K562 (cell line): Measurements from ENCODE around the gene PPFIA3. TPM values are rescaled to one million over a fixed set of nuclear protein-coding genes. Genes with fewer than 3 reads are reported as not detected.
A peak's percentile ranks its signal among the peaks of the same experiment; 100 is the strongest.

Experiments used
- ELK1 ChIP-seq: sonication (generic); formaldehyde crosslinking; IDR thresholded peaks from 2 replicates; pipeline ENCODE4 v1.8.1; 2022; ENCODE audit warnings: missing genetic modification reagents
- ETS1 ChIP-seq: conservative IDR thresholded peaks from 2 replicates; pipeline ENCODE4 v1.6.1; 2011; ENCODE audit warnings: low read depth, mild to moderate bottlenecking, low read length; ENCODE audit not compliant: control insufficient read depth
- JUND ChIP-seq, 2 experiments: IDR thresholded peaks; 2 replicates in 1 of 2; 3 replicates in 1 of 2; pipeline ENCODE4 v1.6.1; 2011; ENCODE audit warnings: borderline replicate concordance in 2 of 2, low read depth in 2 of 2, low read length in 2 of 2, improper control_type of control experiment in 1 of 2, missing biosample characterization in 1 of 2, missing genetic modification characterization in 1 of 2, missing genetic modification reagents in 1 of 2
- MYC ChIP-seq, 2 experiments: fragments of 250-450 bp in 1 of 2; sonication (Bioruptor Pico) in 1 of 2; IDR thresholded peaks; 2 replicates each; pipeline versions ENCODE4 v1.5.1 to v1.6.1; 2012 to 2021; ENCODE audit warnings: low read depth in 2 of 2, borderline replicate concordance in 1 of 2, improper control_type of control experiment in 1 of 2, low read length in 1 of 2, mild to moderate bottlenecking in 1 of 2, moderate library complexity in 1 of 2
- NR4A1 ChIP-seq, 2 experiments: fragments of 250-450 bp in 1 of 2; fragments of 450-650 bp in 1 of 2; sonication (Bioruptor Pico) in 1 of 2; IDR thresholded peaks; 2 replicates each; pipeline versions ENCODE4 v1.4.0 to v1.6.1; 2016 to 2020; ENCODE audit warnings: mild to moderate bottlenecking in 2 of 2, missing compliant biosample characterization in 1 of 2, missing genetic modification characterization in 1 of 2, moderate library complexity in 1 of 2
- PATZ1 ChIP-seq: fragments of 250-450 bp; sonication (Bioruptor Pico); IDR thresholded peaks from 2 replicates; pipeline ENCODE4 v1.5.0; 2020; ENCODE audit warnings: mild to moderate bottlenecking, borderline replicate concordance
- POLR2AphosphoS2 ChIP-seq: IDR thresholded peaks from 2 replicates; pipeline ENCODE4 v1.6.1; 2012; ENCODE audit warnings: low read length, improper control_type of control experiment
- PPARD ChIP-seq: fragments of 250-450 bp; sonication (Bioruptor Pico); IDR thresholded peaks from 2 replicates; pipeline ENCODE4 v1.8.0; 2022; ENCODE audit warnings: inconsistent platforms, mild to moderate bottlenecking, moderate library complexity
- RAD21 ChIP-seq, 2 experiments: fragments of 250-450 bp in 1 of 2; fragments of 450-650 bp in 1 of 2; sonication (Bioruptor Pico) in 1 of 2; formaldehyde crosslinking in 1 of 2; IDR thresholded peaks in 1 of 2; conservative IDR thresholded peaks in 1 of 2; 2 replicates each; pipeline versions ENCODE4 v1.4.0 to v1.8.0; 2020 to 2022; ENCODE audit warnings: mild to moderate bottlenecking in 2 of 2, moderate library complexity in 1 of 2
- RBBP5 ChIP-seq: fragments of 200-600 bp; sonication (generic); IDR thresholded peaks from 2 replicates; pipeline ENCODE4 v1.6.1; 2012; ENCODE audit warnings: borderline replicate concordance, mild to moderate bottlenecking, low read length, control low read depth, inconsistent platforms; ENCODE audit not compliant: insufficient read depth, poor library complexity, severe bottlenecking
- SNIP1 ChIP-seq: fragments of 450-650 bp; IDR thresholded peaks from 2 replicates; pipeline ENCODE4 v1.7.1; 2017; ENCODE audit warnings: low read depth, mild to moderate bottlenecking
- TAF7 ChIP-seq: fragments of 450-650 bp; IDR thresholded peaks from 2 replicates; pipeline ENCODE4 v1.6.1; 2016; ENCODE audit warnings: missing genetic modification characterization, missing compliant biosample characterization
- TRIM25 ChIP-seq: fragments of 450-650 bp; IDR thresholded peaks from 2 replicates; pipeline ENCODE4 v1.7.0; 2016; ENCODE audit warnings: borderline replicate concordance
- YBX1 ChIP-seq: fragments of 450-650 bp; IDR thresholded peaks from 2 replicates; pipeline ENCODE4 v1.7.1; 2016; ENCODE audit warnings: mild to moderate bottlenecking
- ZNF282 ChIP-seq: sonication (generic); formaldehyde crosslinking; IDR thresholded peaks from 2 replicates; pipeline ENCODE4 v1.8.1; 2023; ENCODE audit warnings: missing genetic modification reagents
- ZNF511 ChIP-seq: sonication (generic); formaldehyde crosslinking; IDR thresholded peaks from 2 replicates; pipeline ENCODE4 v1.8.0; 2022; ENCODE audit warnings: mild to moderate bottlenecking, missing genetic modification reagents
- ZNF717 ChIP-seq: fragments of 250-450 bp; sonication (Bioruptor Pico); IDR thresholded peaks from 2 replicates; pipeline ENCODE4 v1.5.0; 2021
- polyA plus RNA-seq, 8 experiments: library from polyadenylated mRNA; depleted of rRNA in 4 of 8; stranded (reverse) in 5 of 8; unstranded in 3 of 8; fragments of >200 nt; fragmentation: Nextera tagmentation in 2 of 8; fragmentation: Illumina TruSeq in 1 of 8; extraction: Ambion mirVana in 2 of 8; extraction: Trizol in 1 of 8; gene quantifications; 2 replicates each; pipeline versions ENCODE4 v1.2.1 to v1.2.3, GENCODE V29; 2011 to 2014; ENCODE audit warnings: inconsistent platforms in 1 of 8, missing spikeins in 1 of 8
- total RNA-seq, 7 experiments: library from RNA; depleted of rRNA in 6 of 7; stranded (reverse); fragments of >200 nt in 6 of 7; fragmentation: Illumina TruSeq in 2 of 7; extraction: Trizol in 2 of 7; gene quantifications; 2 replicates each; pipeline versions ENCODE4 v1.2.1 to v1.2.3, GENCODE V29; 2011 to 2021; ENCODE audit warnings: low replicate concordance in 1 of 7

PPFIA3 gene
- total and polyA plus RNA-seq, 9 of the 15 experiments (the other 6 are each of a cell fraction or from before 2014, with no cell fraction given), result 0.10 to 53.0 (median 17.6) TPM

- no peak for TF ChIP-seq PATZ1 (CRISPR knock-in tag)
- no peak; the same call in none of the 2 replicates for TF ChIP-seq JUND (IDR thresholded peaks at IDR 0.05; ENCODE audit: borderline replicate concordance, low read depth, low read length)
- TF ChIP-seq JUND (tag; IDR thresholded peaks at IDR 0.05; ENCODE audit: borderline replicate concordance, low read depth, low read length), result no peak; the same call in 2 of the 3 replicates
- TF ChIP-seq RBBP5, result peak; percentile 94
- TF ChIP-seq RAD21 (CRISPR knock-in tag; conservative IDR thresholded peaks at IDR 0.05 in 1 of 2, IDR thresholded peaks at IDR 0.05 in 1 of 2), result no peak
- TF ChIP-seq NR4A1 (CRISPR knock-in tag; IDR thresholded peaks at IDR 0.05), result peak; percentile 92; the same call in 1 of the 2 replicates
- TF ChIP-seq NR4A1 (tag; IDR thresholded peaks at IDR 0.05), result no peak
- TF ChIP-seq YBX1, result no peak
- TF ChIP-seq MYC (IDR thresholded peaks at IDR 0.05; ENCODE audit: low read depth, low read length), result peak; percentile 81; the same call in 1 of the 2 replicates
- peak; percentile 91 for TF ChIP-seq MYC (CRISPR knock-in tag; IDR thresholded peaks at IDR 0.05; ENCODE audit: borderline replicate concordance, low read depth)
- TF ChIP-seq ZNF282 (CRISPR knock-in tag), result no peak; the same call in 1 of the 2 replicates
- TF ChIP-seq ELK1, result no peak
- TF ChIP-seq POLR2AphosphoS2, result peak; percentile 67; the same call in 1 of the 2 replicates
- TF ChIP-seq ZNF511 (CRISPR knock-in tag), result peak; percentile 60; the same call in 1 of the 2 replicates
- TF ChIP-seq SNIP1, result no peak
- no peak for TF ChIP-seq PPARD (CRISPR knock-in tag)
- no peak for TF ChIP-seq ZNF717
- no peak; the same call in 1 of the 2 replicates for TF ChIP-seq ETS1
- no peak for TF ChIP-seq TRIM25
- TF ChIP-seq TAF7 (tag), result peak; percentile 97
Observed at GRCh38 chr19:49085020-49085867, 34.1 kb upstream of the PPFIA3 start, which contains the start of gene SNRNP70 (continued).
